ENCODE results near the gene PBX2.

- TF ChIP-seq CTCF (conservative IDR thresholded peaks at IDR 0.05 in 1 of 2, IDR thresholded peaks at IDR 0.05 in 1 of 2; ENCODE audit: low read depth in 1 of 2, low read length in 2 of 2) (no peak), EZH2 (IDR thresholded peaks at IDR 0.05; ENCODE audit: low read length, missing control alignments) (no peak)
Measured at GRCh38 chr6:32200711-32201475, 10.9 kb upstream of the PBX2 start.

All from fibroblast of lung (primary cell).